ENCODE data around the gene ASPA.

DNA sequence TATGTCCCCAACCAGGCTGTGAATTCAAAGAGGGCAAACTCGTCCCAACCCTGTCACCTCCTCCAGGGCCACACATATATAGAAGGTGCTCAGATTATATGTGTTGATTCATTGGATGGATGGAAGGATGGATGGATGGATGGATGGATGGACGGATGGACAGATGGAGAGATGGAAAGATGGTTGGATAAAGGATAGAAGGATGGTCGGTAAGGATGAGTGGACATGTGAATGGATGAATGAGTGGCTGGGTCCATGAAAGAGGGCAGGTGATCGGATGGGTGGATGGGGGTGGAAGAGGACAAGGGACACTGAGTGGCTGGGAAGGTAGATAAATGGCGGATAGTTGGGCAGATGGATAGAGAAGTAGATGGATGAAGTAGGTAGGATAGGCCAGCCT is 51.7 kb downstream of the ASPA start:
- TF ChIP-seq, protein P1, sequence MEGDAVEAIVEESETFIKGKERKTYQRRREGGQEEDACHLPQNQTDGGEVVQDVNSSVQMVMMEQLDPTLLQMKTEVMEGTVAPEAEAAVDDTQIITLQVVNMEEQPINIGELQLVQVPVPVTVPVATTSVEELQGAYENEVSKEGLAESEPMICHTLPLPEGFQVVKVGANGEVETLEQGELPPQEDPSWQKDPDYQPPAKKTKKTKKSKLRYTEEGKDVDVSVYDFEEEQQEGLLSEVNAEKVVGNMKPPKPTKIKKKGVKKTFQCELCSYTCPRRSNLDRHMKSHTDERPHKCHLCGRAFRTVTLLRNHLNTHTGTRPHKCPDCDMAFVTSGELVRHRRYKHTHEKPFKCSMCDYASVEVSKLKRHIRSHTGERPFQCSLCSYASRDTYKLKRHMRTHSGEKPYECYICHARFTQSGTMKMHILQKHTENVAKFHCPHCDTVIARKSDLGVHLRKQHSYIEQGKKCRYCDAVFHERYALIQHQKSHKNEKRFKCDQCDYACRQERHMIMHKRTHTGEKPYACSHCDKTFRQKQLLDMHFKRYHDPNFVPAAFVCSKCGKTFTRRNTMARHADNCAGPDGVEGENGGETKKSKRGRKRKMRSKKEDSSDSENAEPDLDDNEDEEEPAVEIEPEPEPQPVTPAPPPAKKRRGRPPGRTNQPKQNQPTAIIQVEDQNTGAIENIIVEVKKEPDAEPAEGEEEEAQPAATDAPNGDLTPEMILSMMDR (IDR thresholded peaks at IDR 0.05), result no peak
- TF ChIP-seq EP300 (IDR thresholded peaks at IDR 0.05) (no peak), POLR2A (IDR thresholded peaks at IDR 0.05) (no peak), POLR2AphosphoS5 (IDR thresholded peaks at IDR 0.05) (no peak)
